NCI-H1092 treated with DMSO at 0.1 percent for 48 hours (cell line): ENCODE results near the gene RFX4.

Experiments used
- DNase-seq: peaks from one replicate; lab custom pipeline; 2025; lab: John Stamatoyannopoulos, UW

The RFX4 gene

DNA sequence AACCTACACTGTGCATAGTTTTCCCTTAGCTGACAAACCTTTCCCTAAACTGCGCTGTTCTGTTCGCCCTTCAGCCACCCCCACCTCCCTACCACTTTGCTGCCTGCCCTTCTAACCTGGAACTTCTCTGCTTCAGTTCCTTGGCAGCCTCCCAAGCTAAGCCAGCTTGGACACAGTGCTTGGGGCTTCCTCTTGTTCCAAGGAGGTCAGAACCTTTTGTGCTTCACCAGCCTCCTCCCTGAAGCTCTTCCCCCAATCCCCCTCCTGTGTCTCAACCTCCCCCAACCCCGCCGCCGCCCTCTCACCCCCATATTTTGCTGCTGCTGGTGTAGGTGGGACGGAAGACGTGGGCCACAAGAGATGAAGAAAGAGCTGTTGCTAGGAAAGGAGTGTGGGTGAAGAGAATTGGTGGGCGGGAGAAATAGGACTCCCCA lies 183.6 kb downstream of the RFX4 start:
- DNase-seq = no peak

DNA sequence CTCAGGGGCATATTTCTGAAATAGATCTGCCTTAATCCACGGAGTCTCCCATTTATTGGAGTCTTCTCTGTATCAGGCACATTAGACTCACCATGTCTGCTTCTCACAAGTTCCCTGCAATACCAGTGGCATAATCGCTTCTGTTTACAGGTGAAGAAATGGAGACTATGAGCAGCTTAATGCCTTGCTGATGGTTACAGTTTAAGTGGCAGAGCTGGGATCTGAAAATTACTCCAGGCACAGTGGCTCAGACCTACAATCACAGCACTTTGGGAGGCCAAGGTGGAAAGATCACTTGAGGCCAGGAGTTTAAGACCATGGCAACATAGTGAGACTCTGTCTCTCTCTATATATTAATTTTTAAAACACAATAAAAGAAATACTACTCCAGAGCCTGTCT lies 184.4 kb downstream of the RFX4 start:
- no peak for DNase-seq

DNA sequence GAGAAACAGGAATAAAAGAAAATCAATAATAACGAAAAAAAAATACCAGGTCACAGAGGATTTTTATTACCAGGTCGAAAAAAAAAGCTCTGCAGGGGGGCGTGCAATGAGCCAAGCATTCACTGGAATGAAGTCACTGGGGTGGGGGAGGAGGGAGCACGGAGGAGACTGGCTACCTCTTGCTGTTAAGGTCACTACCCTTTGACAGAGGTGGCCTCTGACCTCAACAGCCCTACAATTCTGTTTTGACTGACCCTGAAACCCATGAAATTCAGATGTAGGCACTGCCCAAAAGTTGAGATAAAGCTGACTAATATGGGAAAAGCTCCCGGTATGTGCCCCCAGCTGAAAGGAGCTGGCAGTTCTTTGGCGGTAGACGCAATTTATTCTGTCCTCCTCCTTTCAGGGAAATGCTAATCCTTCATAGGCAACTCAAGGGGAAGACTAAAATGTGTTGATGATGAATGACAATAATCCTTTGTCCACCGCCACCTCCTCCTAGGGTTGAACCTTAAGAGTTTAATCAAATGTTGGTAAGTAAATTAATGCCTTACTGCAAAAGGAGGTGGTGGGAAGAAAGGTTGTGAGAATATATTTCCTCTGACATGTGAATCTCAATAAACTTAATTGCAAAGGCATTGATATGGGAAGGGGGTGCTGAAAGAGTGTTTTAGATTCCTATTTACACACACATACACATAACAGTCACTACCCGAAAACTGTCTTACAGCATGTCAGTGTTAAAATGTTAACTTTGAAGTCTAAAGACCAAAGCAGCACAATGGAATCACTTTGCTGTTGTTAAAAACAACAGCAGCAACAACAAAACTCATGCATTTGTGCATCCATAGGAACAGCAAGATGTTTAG lies 185.4 kb downstream of the RFX4 start:
- no peak for DNase-seq

DNA sequence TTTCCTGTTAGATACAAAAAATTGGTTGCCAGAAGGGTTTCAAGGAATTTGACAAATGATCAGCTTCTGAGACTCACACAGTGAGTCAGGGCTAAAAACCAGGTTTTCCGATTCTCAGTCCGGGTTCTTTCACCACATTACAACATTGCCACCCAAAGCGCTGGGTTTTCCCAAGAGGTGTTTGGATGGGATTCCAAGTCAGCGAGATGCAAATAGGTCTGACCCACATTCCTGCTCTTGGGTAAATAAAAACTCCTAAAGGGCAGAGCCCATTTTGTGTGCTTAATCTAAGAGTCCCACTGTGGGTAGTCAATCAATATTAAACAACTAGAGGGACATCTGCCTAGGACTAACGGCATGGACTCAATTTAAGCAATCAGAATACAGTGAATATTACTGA lies 186.3 kb downstream of the RFX4 start:
- no peak for DNase-seq

DNA sequence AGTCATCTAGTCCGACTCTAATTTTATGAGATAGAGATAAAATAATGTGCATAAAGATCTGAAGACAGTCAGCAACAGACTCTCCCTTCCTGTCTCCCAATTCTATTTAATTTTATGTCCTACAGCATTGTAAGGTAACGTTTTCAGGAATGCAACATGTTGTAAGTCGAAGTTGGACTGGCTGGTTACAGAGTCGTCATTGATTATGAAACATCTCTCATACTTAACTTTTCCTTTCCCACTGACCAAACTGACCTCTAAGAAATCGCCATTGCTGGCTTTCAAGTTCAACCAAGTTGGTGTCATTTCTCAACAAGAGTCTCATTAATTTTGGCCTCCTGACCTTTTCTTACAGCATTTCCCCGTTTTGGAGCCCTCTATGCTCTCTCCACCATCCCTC lies 186.7 kb downstream of the RFX4 start:
- DNase-seq = no peak

DNA sequence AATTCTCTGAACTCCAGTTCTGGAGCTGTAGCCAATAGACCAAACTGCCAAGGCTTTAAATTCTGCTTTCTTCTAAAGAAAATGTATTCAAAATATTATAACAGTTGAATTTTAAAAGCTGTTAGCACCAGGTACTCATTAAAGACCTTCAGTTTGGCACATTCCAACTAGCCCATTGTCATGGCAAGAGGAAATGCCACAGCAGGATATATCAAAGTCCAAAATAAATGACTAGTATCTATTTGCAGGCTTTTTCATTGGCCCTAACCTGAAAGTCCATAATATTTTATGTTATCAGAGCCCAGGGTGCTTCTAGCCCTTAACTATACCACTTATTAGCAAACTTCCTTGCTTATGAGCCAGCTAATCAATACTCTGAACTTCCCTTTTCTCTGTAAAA lies 188.6 kb downstream of the RFX4 start:
- DNase-seq = no peak

DNA sequence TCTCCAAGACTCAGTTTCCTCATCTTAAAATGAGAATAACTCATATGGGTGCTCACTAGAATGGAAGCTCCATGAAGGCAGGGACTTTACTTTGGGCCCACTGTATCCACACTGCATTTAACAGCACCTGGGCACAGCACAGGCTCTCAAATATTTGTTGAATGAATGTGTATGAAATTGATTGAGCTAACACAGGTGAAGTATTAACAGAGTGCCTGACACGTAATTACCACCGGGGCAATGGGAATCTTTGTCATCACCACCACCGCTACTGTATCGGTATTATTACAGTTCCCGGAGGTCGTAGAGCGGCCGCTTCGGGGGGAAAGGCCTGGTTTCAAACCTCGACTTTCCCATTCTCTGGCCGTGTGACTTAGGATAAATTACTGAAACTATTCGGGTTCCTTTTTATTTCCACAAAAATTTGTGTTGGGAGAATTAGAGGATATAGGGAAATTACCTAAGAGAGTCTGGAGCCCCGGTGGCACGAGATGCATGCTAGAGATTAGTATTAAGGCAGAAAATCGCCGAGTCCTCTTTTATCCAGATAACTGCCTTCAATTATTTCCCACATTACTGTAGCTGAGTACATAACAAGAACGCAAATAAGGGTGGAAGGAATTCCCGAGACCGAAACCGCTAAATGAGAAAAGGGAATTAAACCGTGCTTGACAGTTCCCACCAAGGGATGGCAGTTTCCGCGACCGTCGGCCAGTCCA lies 190.6 kb downstream of the RFX4 start:
- DNase-seq = no peak

DNA sequence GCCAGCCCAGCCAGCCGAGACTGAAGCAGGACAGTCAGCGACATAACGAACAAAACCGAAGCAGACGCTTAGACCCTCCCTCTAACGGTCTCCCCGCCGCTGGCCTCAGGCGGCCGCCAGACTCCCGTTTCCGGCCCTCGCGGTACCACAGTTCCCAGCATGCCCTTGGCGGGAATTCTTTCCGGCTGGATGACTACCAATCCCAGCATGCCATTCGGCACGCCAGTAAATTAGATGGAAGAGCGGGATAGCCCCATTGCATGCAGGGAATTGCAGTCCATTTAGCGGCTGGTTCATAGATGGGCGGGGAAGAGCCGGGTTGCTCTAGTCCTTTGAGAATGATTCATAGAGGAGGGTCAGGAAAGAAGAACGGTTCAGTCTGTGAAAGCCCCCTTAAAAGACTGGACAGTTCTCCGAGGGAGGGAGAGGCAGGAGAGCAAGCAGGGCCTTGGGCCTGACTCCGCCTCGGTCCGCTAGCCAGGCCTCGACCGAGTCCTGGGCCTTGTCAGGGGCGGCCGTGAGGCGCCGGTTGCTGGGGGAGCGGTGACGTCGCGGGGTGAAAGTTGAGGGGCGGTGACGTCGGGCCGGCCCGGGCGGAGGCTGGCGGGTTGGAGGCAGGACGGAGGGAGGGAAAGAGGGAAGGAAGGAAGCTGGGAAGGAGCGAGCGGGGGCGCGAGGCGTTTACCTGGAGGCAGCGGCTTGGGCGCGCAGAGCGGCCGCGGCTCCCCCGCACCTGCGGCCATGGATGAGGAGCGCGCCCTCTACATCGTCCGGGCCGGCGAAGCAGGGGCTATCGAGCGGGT lies 191.4 kb downstream of the RFX4 start, which contains the start of gene RIC8B:
RIC8B (plus strand) TSS at position 678 of the 803 bp plus-strand sequence; CDS start at position 742, 64 bp downstream.
- peak; percentile 97 for DNase-seq

DNA sequence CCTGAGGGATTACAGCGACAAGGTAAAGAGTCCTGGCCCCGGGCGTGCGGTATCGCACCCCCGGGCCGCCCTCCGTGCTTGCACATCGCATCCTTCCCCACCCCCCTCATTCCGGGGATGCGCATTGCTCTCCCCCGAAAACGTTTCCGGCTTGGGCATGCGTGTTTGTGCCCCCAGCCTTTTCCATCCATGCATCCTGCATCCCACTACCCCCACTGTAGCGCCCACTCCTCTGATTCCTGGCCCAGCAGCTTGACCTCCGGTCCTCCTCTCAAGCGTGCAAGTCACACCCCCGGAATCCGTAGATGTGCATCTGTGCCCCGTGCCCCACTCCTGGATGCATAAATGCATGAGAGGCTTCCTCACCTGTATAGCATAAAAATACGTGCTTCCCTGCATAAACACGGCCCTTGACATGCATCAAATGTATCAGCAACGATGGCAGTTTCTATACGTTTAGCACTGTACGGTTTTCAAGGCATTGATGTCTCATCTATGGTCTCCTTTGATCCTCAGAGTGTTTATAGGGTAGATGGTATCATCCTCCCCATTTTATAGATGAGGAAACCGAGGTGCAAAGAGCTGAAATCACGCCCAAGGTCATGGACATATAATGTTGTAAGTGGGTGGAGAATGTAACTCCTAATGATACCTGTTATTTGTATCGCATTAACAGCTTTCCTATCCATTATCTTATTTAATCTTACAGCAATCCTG lies 192.2 kb downstream of the RFX4 start:
- no peak for DNase-seq

DNA sequence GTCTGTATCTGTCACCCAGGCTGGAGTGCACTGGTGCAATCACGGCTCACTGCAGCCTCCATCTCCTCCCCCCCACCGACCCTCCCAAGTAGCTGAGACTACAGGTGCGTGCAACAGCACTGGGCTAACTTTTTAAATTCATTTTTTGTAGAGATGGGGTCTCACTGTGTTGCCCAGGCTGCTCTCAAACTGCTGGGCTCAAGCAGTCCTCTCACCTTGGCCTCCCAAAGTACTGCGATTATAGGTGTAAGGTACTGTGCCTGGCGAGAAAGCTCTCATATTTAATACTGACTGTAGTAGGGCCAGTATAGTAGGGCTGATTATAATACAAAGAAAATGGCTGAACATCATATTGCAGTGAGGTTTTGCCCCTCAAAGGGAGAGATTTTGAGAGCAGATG lies 194.1 kb downstream of the RFX4 start:
- DNase-seq = no peak

DNA sequence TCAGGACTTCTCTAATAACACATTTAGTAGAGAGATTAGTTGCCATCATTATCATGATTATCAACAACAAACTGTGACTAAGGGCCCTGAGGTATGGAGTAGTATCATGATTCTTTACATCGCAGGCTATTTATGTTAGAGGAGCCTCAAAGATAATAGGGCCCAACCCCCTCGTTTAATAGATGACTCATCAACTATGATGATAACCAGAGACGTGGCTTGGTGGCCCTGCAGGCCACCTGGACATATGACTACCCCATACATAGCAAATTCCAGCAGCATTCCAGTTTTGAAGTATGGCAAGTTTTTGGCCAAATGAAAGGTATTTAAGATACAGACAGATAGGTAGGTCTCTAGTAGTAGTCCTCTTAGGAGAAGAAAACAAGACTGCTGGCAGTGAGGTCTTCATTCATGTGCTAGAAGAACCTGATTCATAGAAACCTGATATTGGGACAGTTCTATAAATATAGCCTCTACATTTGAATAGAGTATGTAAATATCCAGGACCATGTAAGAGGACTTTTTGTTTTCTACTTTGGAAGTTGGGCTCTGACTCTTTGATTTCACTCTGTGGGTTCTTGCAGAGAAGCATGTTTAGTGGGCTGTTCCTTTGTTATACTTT lies 197.3 kb downstream of the RFX4 start:
- no peak for DNase-seq

DNA sequence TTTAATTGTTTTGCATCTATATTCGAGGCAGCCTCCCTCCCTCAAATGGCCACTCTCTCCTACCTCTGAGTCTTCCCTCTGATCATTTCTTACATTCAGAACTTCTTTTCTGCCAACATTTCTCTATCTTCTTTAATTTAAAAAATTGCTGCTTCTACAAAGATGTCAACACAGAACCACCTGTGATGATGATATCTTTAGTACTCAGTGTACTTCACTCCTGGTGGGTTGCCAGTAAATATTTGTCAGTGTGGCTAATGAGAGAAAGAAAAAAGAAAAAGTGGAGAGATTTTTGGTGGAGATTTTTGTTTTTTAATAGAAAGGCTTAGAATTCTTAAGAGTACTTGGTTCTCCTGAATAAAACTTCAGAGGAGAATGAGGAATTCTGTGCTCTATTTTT lies 199.8 kb downstream of the RFX4 start:
- no peak for DNase-seq

DNA sequence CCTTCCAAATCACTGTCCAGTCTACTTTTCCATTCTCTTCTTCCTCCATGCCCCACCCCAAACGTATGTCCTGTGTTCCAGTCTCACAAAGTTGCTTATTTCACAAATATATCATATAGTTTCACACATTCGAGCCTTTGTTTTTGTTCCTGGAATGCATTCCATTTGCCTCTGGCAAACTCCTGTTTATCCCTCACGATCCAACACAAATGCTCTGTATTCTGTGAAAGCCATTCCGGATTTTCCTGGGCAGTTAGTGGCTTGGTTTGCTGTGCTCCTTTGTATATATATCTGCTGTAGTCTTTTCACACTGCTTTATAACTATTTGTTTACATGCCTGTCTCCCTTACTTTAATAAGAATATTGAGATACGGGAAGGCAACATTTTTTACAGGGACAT lies 200.7 kb downstream of the RFX4 start:
- no peak for DNase-seq

DNA sequence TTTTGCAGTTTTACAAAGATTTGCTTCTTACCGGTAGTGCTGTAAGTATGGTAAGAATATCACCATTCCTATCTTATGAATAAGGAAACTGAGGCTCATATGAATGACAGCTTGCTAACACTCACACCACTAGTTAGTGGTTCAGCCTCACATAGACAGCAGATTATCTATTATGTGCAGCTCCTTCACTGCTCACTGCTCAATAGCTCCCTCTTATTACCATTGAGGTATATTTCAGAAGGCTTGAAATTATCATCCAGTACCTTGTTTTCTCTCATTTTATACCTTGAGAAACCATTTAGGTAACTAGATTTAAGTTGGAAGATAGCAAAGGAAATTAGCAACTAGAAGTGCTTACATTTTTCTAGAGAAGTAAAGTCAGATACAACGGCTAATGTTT lies 207.2 kb downstream of the RFX4 start:
- peak; percentile 39 for DNase-seq

DNA sequence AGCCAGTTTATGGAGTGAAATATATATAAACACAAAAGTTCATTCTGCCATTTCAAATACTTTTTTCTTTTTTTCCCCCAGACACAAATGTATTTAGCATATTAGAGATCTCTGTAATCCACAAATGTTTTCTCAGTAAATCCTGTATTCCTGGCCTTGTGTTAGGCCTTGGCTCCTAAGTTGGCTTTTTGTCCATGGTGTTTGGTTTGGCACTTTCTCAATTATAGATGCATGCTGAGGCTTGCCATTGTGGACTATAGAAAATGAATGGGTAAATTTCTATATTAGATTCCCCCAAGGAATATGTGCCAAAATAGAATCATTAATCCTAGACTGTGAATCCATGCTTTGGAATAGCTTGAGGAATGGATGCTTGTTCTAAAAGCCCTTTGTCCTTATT lies 208.7 kb downstream of the RFX4 start:
- peak; percentile 31 for DNase-seq

DNA sequence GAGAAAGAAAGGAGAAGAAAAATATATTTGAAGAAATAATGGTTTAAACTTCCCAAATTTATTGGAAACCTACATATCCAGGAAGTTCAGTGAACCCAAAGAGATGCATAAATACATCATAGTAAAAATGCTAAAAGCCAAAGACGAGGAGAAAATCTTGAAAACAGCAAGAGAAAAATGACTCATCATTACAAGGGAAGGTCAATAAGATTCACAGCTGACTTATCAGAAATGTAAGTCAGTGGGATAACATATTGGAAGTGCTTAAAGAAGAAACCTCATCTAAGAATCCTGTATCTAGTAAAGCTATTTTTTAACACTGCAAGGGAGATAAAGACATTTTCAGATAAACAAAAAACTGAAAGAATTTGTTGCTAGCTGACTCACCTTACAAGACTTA lies 211.6 kb downstream of the RFX4 start:
- DNase-seq = no peak

DNA sequence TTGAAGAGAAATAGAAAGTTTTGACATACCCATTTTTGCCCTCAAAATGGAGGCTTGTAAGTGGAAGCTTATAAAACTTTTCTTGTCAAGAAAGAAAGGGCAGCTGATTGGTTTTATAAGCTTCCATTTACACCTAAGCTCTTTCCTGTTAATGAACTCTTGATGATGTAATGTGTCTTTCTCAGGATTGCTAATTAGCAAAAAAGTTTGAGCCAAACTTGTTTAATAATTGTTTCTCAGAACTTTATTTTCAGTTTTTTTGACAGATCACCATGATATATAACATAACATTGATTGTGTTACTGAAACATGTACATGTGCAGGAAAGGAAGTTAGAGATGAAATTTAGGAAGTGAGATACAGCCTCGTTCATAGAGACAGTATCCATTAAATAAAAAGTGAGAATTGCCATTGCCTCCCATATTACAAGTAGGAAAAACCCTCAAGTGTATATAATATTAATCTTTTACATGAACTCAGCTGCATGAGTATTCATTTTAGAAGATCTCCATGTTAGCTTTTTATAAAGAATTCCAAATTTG lies 218.4 kb downstream of the RFX4 start:
- DNase-seq = no peak

DNA sequence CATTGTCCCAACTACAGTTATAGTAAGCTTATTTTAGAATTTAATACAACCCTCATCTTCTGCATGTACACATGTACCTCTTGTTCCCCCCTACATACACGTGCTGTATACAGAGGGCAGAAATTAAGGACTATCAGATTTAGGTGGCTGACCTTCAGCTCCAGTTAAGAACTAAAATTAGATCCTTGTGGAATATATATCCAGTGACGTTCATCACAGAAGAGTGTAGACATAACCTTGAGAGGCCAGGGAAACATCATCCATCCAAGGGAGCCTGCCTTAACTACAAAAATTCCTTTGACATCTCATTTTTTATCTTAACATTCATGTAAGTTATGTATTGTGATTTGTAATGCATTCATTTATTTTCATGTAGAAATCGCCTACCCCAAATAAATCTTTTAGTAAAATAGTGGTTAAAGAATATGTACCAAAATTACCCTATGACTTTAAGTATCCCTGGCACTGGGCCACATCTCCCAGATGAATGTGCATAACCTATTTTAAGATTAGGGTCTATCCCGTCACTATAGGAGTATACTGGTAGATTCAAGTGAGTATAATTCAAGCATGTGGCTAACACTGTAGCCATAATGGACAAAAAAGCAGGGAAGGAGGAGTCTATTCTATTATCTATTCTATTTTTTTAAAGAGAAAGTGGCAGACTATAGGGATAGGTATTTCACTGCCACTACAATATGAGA lies 219.2 kb downstream of the RFX4 start:
- DNase-seq = no peak

DNA sequence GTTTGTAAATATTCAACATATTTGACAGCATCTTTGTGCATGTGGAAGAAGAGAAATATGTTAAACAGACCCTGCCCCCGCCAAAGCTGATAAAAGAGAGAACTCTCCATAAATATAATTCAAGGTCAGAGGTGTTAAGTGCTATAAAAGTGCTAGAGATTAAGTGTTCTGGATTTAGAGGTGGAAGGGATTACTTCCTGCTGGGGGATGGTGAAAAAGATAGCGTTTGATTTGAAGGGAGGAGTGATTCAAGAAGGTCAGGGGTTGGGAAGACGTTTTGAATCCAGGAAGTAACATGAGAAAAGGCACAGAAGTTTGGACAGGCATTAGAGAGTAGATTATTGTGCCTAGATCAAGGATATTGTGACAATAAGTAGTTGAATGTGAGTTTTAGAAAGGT lies 221.9 kb downstream of the RFX4 start:
- no peak for DNase-seq
